ENCODE measurements around the gene MRPL37.

DNA sequence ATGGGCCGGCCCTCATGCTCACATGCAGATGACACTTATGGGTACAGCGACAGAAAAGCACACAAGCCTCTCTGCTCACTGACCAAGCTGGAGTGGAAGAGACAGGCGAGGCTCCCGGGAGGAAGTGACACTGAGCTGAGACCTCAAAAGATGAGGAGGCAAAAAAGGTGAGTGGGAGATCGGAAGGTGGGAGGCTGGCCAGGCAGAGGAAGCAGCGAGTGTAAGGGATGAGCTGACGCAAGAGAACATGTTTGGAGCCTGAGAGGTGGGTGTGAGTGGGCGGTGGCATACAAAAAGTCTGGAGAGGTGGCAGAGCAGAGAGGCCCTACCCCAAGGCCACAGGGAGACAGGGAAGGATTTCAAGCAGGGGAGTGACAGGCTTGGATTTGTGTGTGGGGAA is 29.0 kb upstream of the MRPL37 start:
- TF ChIP-seq, protein P1, sequence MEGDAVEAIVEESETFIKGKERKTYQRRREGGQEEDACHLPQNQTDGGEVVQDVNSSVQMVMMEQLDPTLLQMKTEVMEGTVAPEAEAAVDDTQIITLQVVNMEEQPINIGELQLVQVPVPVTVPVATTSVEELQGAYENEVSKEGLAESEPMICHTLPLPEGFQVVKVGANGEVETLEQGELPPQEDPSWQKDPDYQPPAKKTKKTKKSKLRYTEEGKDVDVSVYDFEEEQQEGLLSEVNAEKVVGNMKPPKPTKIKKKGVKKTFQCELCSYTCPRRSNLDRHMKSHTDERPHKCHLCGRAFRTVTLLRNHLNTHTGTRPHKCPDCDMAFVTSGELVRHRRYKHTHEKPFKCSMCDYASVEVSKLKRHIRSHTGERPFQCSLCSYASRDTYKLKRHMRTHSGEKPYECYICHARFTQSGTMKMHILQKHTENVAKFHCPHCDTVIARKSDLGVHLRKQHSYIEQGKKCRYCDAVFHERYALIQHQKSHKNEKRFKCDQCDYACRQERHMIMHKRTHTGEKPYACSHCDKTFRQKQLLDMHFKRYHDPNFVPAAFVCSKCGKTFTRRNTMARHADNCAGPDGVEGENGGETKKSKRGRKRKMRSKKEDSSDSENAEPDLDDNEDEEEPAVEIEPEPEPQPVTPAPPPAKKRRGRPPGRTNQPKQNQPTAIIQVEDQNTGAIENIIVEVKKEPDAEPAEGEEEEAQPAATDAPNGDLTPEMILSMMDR (conservative IDR thresholded peaks at IDR 0.05; ENCODE audit: low read depth, low read length): no peak
- TF ChIP-seq POLR2A (IDR thresholded peaks at IDR 0.05; ENCODE audit: low read depth, low read length): no peak
- TF ChIP-seq MAFK (IDR thresholded peaks at IDR 0.05; ENCODE audit: low read depth, low read length): no peak
- no peak for TF ChIP-seq CEBPB (IDR thresholded peaks at IDR 0.05; ENCODE audit: low read depth, low read length)
- TF ChIP-seq, protein P2, sequence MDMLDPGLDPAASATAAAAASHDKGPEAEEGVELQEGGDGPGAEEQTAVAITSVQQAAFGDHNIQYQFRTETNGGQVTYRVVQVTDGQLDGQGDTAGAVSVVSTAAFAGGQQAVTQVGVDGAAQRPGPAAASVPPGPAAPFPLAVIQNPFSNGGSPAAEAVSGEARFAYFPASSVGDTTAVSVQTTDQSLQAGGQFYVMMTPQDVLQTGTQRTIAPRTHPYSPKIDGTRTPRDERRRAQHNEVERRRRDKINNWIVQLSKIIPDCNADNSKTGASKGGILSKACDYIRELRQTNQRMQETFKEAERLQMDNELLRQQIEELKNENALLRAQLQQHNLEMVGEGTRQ (IDR thresholded peaks at IDR 0.05; ENCODE audit: low read depth, low read length): no peak
- no peak for TF ChIP-seq MXI1 (IDR thresholded peaks at IDR 0.05; ENCODE audit: borderline replicate concordance, low read depth, low read length)
- TF ChIP-seq SMC3 (IDR thresholded peaks at IDR 0.05; ENCODE audit: low read depth, low read length): no peak
- TF ChIP-seq, protein P3, sequence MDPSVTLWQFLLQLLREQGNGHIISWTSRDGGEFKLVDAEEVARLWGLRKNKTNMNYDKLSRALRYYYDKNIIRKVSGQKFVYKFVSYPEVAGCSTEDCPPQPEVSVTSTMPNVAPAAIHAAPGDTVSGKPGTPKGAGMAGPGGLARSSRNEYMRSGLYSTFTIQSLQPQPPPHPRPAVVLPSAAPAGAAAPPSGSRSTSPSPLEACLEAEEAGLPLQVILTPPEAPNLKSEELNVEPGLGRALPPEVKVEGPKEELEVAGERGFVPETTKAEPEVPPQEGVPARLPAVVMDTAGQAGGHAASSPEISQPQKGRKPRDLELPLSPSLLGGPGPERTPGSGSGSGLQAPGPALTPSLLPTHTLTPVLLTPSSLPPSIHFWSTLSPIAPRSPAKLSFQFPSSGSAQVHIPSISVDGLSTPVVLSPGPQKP (IDR thresholded peaks at IDR 0.05; ENCODE audit: borderline replicate concordance, low read depth, low read length): no peak
- TF ChIP-seq RFX5 (IDR thresholded peaks at IDR 0.05; ENCODE audit: low read depth, low read length): no peak
- TF ChIP-seq FOS (IDR thresholded peaks at IDR 0.05; ENCODE audit: low read depth, low read length): no peak

All from IMR-90 (cell line).